Sigmoid colon (tissue), 4 donors: ENCODE measurements around the gene SLC8B1.

ENCODE experiments used
- EP300 ChIP-seq, 4 donors: sonication (generic); formaldehyde crosslinking; IDR thresholded peaks; one replicate each; pipeline ENCODE4 v1.6.1; 2017; ENCODE audit warnings: antibody characterized with exemption in 4 of 4
- TF ChIP-seq, protein P1 (sequence below), 4 experiments: fragments of 450-650 bp in 3 of 4; fragments of 200-600 bp in 1 of 4; IDR thresholded peaks; one replicate each; pipeline ENCODE4 v1.5.1; 2016 to 2019; ENCODE audit warnings: antibody characterized with exemption in 4 of 4, mild to moderate bottlenecking in 3 of 4, moderate library complexity in 2 of 4

DNA sequence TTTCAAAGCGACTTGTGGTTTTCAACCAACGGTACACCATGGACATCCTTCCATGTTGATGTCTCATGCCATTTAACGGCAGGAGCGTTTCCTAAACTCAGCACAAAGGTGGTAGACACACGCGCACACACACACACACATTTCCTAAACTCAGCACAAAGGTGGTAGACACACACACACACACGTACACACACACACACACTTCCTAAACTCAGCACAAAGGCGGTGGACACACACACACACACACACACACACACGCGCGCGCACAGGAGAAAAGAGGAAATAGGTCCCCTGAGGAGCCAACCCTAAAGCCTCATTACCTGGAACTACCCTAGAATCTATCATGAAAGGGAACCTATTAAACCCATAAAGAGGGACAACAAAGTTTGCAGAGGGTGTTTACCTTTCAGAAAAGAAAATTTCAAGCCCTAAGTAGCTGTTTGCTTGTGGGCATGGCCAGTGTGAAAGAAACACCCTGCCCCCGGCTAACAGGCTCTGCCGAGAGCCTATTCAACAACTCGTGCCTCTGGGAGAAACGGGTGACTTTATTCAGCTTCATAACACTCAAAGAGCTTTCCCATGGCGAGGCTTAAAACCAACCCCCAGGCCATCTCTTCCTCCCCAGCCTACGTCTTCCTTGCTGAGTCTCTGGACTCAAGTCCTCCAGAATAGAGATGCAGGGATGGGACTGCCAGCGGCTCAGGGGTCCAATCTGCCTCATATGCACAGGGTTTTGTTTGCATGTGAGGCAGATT lies 31.8 kb downstream of the SLC8B1 start:
- TF ChIP-seq EP300 (IDR thresholded peaks at IDR 0.05) = no peak
- TF ChIP-seq, protein P1, sequence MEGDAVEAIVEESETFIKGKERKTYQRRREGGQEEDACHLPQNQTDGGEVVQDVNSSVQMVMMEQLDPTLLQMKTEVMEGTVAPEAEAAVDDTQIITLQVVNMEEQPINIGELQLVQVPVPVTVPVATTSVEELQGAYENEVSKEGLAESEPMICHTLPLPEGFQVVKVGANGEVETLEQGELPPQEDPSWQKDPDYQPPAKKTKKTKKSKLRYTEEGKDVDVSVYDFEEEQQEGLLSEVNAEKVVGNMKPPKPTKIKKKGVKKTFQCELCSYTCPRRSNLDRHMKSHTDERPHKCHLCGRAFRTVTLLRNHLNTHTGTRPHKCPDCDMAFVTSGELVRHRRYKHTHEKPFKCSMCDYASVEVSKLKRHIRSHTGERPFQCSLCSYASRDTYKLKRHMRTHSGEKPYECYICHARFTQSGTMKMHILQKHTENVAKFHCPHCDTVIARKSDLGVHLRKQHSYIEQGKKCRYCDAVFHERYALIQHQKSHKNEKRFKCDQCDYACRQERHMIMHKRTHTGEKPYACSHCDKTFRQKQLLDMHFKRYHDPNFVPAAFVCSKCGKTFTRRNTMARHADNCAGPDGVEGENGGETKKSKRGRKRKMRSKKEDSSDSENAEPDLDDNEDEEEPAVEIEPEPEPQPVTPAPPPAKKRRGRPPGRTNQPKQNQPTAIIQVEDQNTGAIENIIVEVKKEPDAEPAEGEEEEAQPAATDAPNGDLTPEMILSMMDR (IDR thresholded peaks at IDR 0.05) = no peak
